COR-L47 (cell line): ENCODE data around the gene KCTD14.
A peak's percentile ranks its signal among the peaks of the same experiment; 100 is the strongest.
"Not testable (repeated sequence)": the region's sequence is repeated elsewhere in the genome, so short reads cannot be mapped to it uniquely, and the experiment has no call there.

Experiments
- DNase-seq: peaks from one replicate; lab custom pipeline; 2025; lab: John Stamatoyannopoulos, UW

The KCTD14 gene

GRCh38 chr11:78023426-78023825 lies 350 bp upstream of the KCTD14 start:
- no peak for DNase-seq

- no peak for DNase-seq
Measured at GRCh38 chr11:78021611-78022010, 1.5 kb downstream of the KCTD14 start.

GRCh38 chr11:78020246-78020645 lies 2.8 kb downstream of the KCTD14 start:
- DNase-seq, result no peak

- no peak for DNase-seq
Measured at GRCh38 chr11:78019808-78020207, 3.3 kb downstream of the KCTD14 start.

- DNase-seq, result no peak
Measured at GRCh38 chr11:78015878-78016277, 7.2 kb downstream of the KCTD14 start.

- DNase-seq, result not testable (repeated sequence)
Measured at GRCh38 chr11:78014937-78015520, 8.0 kb downstream of the KCTD14 start.

GRCh38 chr11:78011301-78011700 lies 11.8 kb downstream of the KCTD14 start:
- no peak for DNase-seq

GRCh38 chr11:78010755-78011154 lies 12.3 kb downstream of the KCTD14 start:
- no peak for DNase-seq

GRCh38 chr11:78010304-78010703 lies 12.8 kb downstream of the KCTD14 start:
- DNase-seq, result no peak

- DNase-seq, result no peak
Measured at GRCh38 chr11:78009062-78009461, 14.0 kb downstream of the KCTD14 start.

GRCh38 chr11:78000193-78000592 lies 22.9 kb downstream of the KCTD14 start:
- peak; percentile 81 for DNase-seq

GRCh38 chr11:77999446-78000030 lies 23.5 kb downstream of the KCTD14 start:
- DNase-seq, result peak; percentile 38

GRCh38 chr11:77994434-77995362 lies 28.4 kb downstream of the KCTD14 start, which contains the start of gene INTS4:
Gene INTS4 (minus strand): TSS chr11:77994668. CDS start chr11:77994643, 25 bp downstream.
- DNase-seq, result peak; percentile 100

GRCh38 chr11:77993902-77994301 lies 29.2 kb downstream of the KCTD14 start:
- no peak for DNase-seq

- DNase-seq, result no peak
Measured at GRCh38 chr11:77990981-77991380, 32.1 kb downstream of the KCTD14 start.

GRCh38 chr11:77986456-77986855 lies 36.6 kb downstream of the KCTD14 start:
- not testable (repeated sequence) for DNase-seq

GRCh38 chr11:77981346-77981947 lies 41.6 kb downstream of the KCTD14 start:
- no peak for DNase-seq

GRCh38 chr11:77968337-77968736 lies 54.7 kb downstream of the KCTD14 start:
- no peak for DNase-seq

GRCh38 chr11:77967753-77968152 lies 55.3 kb downstream of the KCTD14 start:
- DNase-seq, result no peak

GRCh38 chr11:77967121-77967520 lies 56.0 kb downstream of the KCTD14 start:
- DNase-seq, result no peak

- no peak for DNase-seq
Measured at GRCh38 chr11:77966338-77966737, 56.7 kb downstream of the KCTD14 start.
